Measurements from ENCODE around the gene STAB1.

Gene STAB1

DNA sequence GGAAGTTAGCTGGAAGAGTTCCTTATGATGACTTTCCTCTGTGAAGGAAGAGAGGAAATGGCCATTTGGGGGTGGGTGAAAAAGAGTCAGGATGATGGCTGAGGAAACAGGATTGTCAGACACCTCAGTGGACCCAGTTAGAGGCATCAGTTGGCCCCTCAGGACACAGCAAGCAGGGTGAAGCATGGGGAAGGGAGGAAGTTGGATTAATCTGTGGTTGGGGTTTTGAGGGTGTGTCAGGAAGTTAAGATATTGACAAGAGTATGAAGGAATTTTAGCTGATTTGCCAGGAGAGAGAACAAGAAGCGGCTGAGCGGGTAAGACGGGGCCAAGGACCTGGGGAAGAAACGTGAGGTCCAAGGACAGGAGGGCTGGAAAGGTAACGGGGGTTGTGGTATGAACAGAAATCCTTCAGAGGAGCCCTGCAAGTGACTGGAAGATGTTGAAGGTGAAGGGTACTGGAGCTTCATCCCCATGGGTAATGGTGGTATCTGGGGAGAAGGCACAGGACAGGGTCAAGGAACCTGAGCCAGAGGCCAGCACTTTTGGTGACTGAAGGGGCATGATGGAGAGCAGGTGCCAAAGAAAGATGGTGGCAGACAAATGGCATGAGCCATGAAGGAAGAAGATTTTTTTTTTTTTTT is 44.0 kb downstream of the STAB1 start:
- no peak overlapping the region for H3K4me3 ChIP-seq (ENCODE audit: low read depth, low read length)

DNA sequence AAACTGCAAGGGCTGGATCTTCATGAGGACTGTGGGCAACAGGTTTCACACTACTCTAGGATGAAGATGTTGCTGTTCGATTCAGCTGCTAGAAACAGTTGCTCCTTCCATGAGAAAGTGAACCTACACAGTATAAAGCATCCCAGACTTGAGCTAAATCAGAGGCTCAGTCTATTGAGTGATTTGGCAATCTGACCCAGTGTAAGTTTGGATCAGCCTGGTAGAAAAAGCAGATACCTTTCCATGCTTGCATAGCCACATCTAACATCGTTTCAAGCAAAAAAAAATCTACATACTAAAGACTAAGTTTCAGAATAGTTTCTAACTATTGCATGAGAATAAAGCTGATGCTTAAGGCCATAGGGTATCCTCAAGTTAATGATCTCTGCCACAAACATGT is 45.9 kb downstream of the STAB1 start:
- H3K4me3 ChIP-seq (ENCODE audit: low read depth, low read length): no peak overlapping the region
- no peak for DNase-seq (ENCODE audit: low read depth)
- TF ChIP-seq, protein P1, sequence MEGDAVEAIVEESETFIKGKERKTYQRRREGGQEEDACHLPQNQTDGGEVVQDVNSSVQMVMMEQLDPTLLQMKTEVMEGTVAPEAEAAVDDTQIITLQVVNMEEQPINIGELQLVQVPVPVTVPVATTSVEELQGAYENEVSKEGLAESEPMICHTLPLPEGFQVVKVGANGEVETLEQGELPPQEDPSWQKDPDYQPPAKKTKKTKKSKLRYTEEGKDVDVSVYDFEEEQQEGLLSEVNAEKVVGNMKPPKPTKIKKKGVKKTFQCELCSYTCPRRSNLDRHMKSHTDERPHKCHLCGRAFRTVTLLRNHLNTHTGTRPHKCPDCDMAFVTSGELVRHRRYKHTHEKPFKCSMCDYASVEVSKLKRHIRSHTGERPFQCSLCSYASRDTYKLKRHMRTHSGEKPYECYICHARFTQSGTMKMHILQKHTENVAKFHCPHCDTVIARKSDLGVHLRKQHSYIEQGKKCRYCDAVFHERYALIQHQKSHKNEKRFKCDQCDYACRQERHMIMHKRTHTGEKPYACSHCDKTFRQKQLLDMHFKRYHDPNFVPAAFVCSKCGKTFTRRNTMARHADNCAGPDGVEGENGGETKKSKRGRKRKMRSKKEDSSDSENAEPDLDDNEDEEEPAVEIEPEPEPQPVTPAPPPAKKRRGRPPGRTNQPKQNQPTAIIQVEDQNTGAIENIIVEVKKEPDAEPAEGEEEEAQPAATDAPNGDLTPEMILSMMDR (IDR thresholded peaks at IDR 0.05; ENCODE audit: low read depth, low read length, missing control alignments): no peak

More for the DNA sequence above, 44.0 kb downstream of the STAB1 start:
- TF ChIP-seq, protein P1 (IDR thresholded peaks at IDR 0.05; ENCODE audit: low read depth, low read length, missing control alignments): no peak
- DNase-seq (ENCODE audit: low read depth): no peak

DNA sequence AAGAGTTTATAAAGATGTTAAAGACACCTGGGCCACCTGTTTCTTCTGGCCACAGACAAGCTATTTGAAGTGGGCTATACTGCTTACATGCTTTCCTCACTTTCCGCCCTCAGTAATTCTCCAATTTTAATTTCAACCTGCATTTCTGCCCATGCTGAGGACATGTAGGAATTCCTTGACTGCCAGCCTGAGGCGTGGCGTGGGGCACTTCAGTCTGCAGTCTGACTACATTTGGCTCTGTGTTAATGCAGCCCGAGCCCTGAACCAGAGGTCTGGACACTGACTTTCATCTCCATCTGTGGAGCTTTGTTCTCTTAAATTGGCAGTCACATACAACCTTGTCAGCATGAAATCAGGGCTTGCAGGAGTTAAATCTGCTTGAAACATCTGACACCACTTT is 49.8 kb downstream of the STAB1 start:
- DNase-seq (ENCODE audit: low read depth): no peak
- H3K4me3 ChIP-seq (ENCODE audit: low read depth, low read length): no peak overlapping the region
- TF ChIP-seq, protein P1 (IDR thresholded peaks at IDR 0.05; ENCODE audit: low read depth, low read length, missing control alignments): no peak

DNA sequence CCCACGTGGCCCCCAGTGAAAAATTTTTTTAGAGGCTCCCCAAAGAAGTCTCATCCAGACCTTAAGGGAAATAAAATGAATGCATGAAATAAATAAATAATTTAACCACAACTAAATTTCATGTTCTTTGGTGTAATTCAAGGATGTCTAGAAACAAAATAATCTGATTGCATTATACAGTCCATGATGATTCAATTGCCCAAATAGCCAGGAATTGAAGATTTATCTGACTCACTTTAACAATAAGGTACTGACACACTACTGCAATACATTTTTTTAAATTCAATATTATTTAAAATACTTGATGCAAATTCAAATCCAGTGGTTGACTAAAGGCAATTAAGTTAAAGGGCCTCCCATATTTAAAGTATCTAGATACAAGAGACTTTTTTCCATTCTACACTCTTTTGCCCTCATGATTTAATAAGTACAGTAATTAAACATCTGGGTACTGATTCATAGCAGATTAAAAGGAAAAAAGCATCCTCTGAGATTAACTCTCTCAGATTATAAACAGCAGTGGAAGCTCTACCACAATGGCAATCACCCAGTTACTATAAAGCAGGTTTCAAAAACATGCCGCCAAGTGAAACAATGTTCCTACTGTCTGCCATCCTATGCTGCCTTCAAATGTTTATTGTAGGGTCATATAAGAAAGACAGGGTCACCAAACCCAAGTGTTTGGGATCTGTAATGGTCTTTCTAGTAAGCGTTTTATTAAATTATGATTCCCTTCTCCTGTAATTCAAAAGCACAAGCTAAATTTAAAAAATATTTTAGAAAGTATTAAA is 51.2 kb downstream of the STAB1 start:
- H3K4me3 ChIP-seq (ENCODE audit: low read depth, low read length): no peak overlapping the region
- TF ChIP-seq, protein P1 (IDR thresholded peaks at IDR 0.05; ENCODE audit: low read depth, low read length, missing control alignments): no peak
- no peak for DNase-seq (ENCODE audit: low read depth)

DNA sequence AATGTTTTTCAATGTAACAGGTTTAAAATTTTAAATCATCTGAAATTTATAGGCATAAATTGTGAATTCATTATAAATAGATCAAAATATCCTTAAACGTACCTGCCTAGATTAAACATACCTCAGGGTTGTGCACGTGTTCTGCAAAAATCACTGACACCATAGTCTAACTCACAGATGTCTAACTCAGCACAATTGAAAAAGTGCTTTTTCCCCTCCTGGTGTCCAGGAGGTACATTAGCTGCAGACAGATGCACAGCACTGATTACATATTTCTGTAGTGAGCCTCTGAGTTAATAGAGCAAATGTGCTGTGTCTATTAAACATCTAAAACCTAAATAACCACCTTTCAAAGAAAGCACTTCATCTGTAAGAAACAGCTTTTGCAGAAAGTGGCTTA is 52.0 kb downstream of the STAB1 start:
- TF ChIP-seq, protein P1 (IDR thresholded peaks at IDR 0.05; ENCODE audit: low read depth, low read length, missing control alignments): no peak
- H3K4me3 ChIP-seq (ENCODE audit: low read depth, low read length): no peak overlapping the region
- no peak for DNase-seq (ENCODE audit: low read depth)

DNA sequence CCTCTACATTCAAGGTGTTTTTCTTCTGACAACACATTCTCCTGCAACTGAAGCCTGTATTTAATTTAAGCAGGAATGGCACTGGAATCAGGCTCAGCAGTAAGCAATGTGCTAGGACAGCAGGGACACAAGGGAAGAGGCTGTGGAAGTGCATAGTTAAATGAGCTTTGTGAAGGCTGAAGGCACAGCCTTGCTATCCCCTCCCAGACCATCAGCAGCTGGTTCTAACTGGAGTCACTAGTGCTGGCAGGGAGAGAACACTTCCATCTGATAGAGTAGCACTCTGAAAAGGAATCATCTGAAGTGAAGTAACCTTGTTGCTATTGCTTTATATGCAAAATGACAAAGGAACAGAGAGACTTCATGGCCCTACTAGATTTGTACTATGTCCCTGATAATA is 56.0 kb downstream of the STAB1 start:
- no peak overlapping the region for H3K4me3 ChIP-seq (ENCODE audit: low read depth, low read length)
- TF ChIP-seq, protein P1 (IDR thresholded peaks at IDR 0.05; ENCODE audit: low read depth, low read length, missing control alignments): no peak
- no peak for DNase-seq (ENCODE audit: low read depth)

Measured in GM12864 (cell line).